AG09319 (cell line): ENCODE measurements around the gene MYORG.

Experiments used
- DNase-seq: peaks from one replicate; pipeline ENCODE4 v3.0.0-alpha.2; 2010; ENCODE audit warnings: low read depth; ENCODE audit errors: extremely low read depth
- CTCF ChIP-seq: IDR thresholded peaks from 2 replicates; pipeline ENCODE4 v1.5.1; 2011; ENCODE audit warnings: low read depth, mild to moderate bottlenecking, inconsistent platforms, low read length, moderate library complexity

MYORG gene

GRCh38 chr9:34326690-34327089 lies 50.0 kb downstream of the MYORG start:
- TF ChIP-seq CTCF = no peak

GRCh38 chr9:34322899-34323591 lies 53.7 kb downstream of the MYORG start:
- DNase-seq = no peak
- no peak for TF ChIP-seq CTCF

More at GRCh38 chr9:34326690-34327089, 50.0 kb downstream of the MYORG start:
- no peak for DNase-seq

GRCh38 chr9:34321451-34321850 lies 55.2 kb downstream of the MYORG start:
- TF ChIP-seq CTCF = no peak
- DNase-seq = no peak

GRCh38 chr9:34318163-34318790 lies 58.4 kb downstream of the MYORG start:
- no peak for TF ChIP-seq CTCF
- DNase-seq = no peak

GRCh38 chr9:34317436-34317835 lies 59.3 kb downstream of the MYORG start:
- TF ChIP-seq CTCF = no peak

More at GRCh38 chr9:34317436-34317835, 59.3 kb downstream of the MYORG start:
- no peak for DNase-seq
